HG02884 (cell line): Measurements from ENCODE around the gene AMOTL2.

Experiments
- ATAC-seq: cut with Tn5 transposase; IDR thresholded peaks from one replicate; pipeline ENCODE4 v1.9.1; 2021; ENCODE audit warnings: mild to moderate bottlenecking, moderate library complexity; ENCODE audit not compliant: unreplicated experiment

AMOTL2 gene

DNA sequence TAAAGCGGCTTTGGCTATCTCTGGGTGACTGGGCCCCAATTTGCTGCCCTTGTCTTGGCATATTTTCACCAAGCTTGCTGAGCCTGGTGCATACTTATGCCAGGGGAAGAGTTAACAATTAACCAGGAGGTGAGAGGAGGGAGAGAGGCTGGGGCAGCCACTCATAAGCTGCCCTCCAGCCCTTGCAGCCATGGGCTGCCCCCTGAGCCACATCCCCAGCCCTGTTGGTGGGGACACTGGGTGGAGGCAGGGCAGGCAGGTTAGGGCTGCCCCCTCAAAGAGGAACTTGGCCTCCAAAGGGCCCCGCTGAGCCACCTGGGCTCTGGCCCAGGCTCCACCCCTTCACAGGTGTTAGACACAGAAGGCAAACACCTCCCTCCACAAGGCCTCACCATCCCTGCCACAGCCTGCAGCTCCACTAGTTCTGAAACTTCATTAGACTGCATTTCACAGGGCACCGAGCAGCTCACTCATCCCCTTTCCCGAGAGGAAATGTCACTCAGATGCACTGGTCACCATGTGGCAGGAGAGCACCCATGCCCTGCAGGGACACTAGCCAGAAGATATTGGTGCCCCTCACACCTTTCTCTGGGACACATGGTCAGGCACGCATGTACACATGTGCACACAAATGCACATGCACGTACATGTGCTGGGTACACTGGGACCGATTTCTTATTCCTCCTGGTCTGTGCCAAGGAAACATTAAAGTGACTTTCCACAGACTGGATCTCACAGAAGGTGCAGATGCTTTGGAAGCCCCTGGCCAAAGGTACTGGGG, 20.2 kb downstream of the AMOTL2 start:
- no peak for ATAC-seq

DNA sequence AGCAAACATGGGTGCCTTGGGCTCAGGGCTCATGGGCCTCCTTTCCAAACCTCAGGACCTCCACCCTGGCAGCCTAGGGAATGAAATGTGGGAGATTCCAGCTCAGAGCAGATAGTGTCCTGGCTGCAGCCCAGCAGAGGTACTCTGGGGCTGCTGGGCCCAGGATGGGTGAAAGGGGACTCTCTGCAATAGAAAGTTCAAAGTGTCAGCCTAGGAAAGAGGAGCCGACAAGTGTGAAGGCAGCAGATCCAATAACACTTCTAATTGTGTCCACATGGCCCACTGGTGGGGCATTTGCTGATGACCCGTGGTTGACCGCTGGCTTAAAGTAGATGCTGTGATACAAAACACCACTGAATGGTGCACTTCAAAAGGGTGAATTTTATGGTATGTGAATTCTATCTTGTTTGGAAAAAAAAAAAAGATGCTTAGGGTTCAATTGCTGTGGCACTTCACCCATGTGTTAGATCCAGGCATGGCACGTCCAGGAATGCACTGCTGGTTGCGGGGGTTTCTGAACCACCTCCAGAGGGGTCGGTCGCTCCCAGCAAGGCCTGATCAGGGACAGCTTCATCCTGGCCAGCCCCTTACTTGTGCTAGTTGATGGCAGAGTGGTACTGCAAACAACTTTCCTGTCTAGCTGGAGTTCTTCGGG, 20.9 kb downstream of the AMOTL2 start:
- no peak for ATAC-seq

DNA sequence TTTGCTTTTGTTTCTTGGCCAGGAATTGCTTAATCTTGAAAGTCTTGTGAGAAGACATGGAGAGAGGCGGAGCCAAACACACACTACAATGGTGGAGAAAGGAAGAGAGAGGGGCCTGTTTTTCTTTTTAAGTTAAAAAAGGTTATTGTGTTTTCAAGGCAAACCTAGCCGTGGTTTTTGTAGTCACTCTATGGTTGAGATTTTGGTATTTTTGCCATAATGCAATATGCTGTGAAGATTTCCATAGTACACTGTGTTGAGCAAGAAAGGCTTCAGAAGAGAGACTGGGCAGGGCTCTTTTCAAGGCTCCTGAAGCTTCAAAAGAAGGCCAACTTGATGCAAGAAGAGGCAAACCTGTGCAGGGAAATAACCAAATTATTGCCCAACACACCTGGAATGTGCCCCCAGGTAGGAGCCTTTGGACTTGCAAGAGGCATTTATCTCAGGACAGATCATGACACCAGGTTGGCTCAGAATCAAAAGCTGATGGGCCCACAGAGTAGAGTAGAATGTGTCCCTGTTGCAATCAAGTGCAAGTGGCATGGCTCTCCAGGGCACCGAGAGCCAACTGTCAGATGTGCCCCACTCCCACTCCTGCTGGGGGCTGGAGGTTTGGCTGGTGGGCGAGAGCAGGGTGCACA, 22.1 kb downstream of the AMOTL2 start:
- no peak for ATAC-seq

DNA sequence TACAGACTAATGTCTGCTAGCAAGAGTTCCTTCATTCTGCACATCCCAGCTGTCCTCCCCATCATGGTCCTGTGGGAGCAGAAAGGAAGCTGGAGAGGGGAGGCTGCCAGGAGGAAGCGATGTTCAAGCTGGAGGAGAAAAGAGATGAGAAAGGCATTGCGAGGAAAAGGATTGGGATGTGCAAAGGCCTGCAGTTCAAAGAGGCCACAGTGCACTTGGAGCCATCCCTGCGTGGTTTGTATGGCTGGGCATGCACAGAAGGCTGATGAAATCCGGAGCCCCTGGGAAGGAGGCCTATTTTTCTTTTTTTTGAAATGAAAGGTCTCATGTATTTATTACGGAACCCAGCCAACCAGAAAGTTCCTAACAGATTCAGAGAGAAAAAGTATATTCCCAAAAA, 22.8 kb downstream of the AMOTL2 start:
- ATAC-seq = no peak

DNA sequence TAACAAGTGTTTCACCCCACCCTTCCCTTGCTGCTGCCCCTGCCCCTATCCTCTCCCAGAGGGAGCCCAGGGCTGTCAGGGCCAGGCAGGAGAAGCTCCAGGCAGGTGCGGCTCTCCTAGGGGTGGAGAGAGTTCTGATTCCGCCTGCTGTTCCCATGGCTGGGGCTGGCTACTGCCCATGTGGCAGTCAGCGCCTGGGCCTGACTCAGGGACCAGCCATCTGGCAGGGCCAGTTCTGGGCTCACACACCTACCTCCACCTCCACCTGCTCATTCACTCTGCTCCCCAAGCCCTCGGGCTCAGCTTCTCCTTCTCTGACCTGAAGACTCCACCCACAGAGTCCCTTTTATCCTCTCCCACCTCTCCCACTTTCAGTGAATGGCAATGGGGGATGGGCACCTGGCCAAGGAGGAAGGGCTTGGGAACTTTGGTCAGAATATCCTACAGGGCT, 23.4 kb downstream of the AMOTL2 start:
- no peak for ATAC-seq

DNA sequence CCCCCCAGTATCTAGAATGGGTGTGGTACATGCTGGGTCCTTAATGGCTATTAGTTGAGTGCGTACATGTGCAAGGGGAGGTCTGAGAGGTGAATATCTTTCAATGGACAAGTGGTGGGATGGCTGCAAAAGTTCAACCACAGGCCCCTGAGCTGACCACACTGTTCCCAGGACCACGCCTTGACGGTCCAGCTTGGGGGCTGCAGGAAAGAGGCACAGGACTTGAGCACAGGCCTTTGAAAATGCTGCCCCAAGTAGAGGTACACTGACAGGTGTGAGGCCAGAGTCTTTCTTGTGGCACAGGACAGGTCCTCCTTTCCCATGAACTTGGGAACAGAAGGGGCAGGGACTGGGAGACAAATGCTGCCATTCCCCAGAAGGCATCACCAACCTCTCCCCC, 24.0 kb downstream of the AMOTL2 start:
- ATAC-seq = no peak

DNA sequence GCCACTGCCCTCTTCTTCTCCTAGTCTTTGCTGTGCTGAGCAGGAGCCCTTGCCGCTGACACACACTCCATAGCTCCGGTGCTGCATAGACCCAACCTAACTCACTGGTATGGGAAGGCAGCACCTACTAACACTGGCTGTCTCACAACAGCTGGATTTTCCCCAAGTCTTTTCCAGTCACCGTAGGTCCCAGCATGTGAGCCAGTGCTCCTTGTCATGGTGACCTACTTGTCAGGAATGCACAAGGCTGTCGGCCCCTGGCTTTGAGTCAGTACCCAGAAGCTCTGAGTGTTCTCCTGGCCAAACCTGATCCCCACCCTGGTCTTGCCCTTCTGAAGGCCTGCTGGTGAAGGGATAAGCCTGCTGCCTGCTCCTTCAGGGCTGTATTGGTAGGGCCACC, 25.7 kb downstream of the AMOTL2 start:
- ATAC-seq = no peak

DNA sequence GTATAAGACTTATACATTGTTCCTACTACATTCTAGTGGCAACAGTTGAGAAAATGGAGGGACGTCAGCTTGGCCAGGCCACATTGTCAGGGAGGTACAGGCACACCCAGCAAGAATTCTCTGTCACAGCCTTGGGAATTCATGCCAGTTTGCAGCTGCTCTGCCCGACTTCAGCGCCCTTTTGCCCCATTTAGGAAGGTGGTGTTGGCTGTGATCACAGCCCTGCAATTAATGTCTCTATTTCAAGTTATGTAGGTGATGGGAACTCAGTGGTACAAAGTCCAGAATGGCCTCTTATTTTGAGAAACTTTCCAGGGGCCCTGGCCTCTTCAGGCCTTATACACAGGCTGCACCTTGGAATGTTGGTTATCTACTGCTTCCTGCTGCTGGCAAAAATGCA, 26.7 kb downstream of the AMOTL2 start:
- no peak for ATAC-seq

DNA sequence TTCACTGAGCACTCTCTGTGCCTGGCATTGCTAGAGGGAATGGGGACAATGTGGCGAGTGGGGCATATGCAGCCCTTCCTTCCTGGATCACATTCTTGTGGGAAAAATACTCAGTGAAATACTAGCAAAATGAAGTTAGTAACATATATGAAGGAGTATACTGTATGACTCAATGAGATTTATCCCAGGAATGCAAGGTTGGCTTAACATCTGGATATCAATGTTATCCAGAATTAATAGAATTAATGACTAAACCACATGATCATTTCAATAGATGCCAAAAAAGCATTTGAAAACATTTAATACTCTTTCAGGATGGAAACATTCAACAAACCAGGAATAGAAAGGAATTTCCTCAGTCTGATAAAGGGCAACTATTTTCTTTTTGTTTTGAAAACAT, 27.5 kb downstream of the AMOTL2 start:
- ATAC-seq = no peak

DNA sequence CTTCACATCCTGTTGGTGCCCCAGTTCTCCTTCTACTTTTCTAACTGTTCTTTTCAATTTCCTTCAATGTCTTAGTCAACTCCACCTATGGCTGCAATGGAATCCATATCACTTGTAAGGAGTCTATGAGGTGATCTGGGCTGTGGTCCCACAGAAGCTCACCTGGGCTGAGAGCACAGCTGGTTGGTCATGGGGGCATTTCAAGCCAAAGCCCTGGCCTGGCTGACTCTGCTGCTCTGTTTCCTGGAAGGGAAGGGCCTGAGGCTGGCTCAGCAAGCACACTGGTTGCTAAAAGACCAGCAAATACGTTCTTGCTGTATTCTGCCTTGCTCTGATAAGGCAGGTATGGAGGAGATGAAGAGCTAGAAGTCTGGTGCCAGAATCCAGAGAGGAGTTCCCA, 29.0 kb downstream of the AMOTL2 start:
- ATAC-seq = no peak

DNA sequence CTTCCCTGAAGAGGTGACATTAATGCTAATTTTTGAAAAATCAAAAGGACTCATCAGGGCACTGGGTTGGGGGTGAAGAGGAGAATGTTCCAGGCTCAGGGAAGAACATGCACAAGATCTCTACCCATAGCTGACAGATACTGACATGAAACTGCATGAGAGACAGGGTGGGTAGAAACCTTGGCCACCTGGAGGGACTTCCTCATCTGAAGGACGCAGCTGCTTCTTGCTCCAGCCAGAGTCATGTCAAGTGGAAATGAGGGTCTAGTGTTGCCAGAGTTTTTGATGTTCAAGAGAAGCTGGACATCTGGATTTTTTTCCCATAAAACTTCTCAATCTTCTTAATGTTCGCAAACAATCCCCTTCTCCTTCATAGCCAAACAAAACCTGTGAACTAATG, 29.7 kb downstream of the AMOTL2 start:
- ATAC-seq = no peak

DNA sequence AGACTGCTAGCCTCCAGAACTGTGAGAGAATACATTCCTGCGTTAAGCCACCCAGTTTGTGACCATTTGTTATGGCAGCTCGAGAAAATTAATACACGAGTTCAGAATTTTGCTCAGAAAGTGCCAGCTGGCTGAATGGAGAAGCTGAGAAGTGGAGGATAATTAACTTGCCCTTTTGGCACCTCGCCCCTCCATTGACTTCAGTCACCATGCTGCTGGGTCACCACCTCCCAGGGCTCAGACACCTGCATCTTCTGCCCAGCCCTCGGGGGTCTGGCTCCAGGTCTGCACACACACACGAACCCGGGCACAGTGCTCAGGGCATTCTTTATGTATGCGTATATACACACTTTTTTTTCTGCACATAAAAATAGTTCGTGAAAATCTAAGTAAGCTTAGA, 32.0 kb downstream of the AMOTL2 start:
- no peak for ATAC-seq

DNA sequence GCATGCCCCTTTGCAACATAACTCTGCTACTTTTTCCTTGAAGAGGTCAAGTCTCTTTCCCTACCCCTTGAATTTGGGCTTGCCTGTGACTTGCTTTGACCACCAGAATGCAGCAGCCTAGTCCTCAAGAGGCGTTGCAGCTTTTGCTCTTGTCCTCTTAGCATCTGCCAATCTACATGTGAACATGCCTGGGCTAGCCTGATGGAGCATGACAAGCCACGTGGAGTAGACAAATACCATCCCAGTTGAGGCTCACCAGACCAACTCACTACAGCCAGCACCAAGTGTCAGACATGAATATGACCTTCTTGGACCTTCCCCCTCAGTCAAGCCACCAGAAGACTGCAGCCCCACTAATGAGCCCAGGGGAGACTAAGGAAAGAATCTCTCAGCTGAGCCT, 32.9 kb downstream of the AMOTL2 start:
- ATAC-seq = no peak

DNA sequence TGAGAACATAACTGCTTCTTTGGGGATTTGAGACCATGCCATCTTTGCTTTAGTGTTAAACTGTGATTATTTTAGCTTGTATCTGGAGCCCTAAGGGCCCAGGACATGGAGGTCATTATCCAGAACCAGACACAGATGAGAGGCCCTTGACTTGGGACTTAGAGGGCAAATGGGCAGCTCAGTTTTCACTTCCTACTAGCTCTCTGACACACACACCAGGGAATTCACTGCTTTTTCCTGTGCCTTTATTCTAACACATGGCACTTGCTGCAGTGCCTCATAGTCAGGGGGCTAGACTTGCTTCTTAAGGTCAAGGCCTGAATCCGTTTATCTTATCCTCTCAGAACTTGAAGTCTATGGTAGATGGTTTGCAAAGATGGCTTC, 33.3 kb downstream of the AMOTL2 start:
- ATAC-seq = no peak

DNA sequence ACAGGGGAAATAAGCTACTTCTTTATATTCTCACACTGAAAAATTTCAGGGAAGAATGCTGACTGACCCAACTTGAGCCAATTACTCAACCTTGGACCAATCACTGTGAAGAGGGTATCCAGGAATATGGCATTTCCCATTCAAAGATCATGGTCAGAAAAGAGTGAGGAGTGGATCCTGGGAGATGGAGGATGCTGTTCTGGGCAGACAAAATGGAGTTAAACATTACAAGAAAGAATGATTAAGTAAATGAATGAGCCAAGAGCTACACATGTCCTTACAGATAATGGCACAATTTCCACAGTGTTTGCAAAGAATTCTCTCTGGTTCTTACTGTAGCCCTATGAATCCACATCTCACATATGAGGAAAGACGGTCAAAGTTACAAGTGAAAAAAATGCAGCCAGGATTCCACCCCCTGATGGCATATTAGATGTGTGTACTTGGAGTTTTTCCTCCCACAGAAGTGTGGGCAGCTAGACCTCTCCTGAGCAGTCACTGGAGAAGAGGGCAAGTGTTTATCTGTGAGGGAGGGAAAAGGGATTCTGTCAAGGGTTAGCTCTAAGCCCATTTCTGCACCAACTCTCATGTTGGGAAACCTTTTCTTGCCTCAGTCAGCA, 33.8 kb downstream of the AMOTL2 start:
- no peak for ATAC-seq

DNA sequence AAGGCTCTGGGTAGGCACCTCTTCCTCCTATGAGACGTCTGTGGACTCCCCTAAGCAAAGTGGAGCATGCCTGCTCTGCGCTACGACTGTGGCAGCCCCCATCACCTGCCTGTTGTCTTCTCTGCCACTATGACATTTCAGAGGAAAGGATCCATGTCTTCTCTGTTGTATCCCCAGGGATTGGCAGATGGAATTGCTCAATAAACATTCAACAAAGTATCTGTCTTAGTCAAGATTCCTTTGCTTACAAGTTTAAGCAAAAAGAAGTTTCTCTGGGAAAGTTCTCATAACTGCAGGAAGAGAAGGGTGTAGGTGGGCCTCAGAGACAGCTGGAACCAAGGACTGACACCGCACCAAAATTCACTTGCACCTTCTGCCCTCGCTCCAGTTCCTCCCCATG, 34.3 kb downstream of the AMOTL2 start:
- no peak for ATAC-seq

DNA sequence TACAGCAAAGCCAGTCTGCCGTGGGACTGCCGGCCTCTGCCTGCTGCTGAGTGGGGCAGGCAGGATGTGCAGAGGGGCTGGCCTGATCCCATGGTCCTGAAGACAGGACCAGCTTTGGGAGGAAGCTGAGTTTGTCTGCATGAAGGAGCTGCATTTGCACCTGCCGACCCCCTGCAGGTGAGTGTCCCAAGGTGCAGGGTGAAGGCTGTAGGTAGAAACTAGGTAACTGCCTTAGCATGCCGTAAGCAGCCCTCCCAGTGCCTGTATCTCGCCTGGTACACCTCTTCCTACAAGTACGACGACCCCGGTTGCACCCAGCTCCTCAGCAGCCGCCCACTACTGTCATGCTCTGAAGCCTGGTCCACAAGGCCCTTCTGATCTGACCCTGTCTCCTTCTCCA, 34.9 kb downstream of the AMOTL2 start:
- ATAC-seq = no peak

DNA sequence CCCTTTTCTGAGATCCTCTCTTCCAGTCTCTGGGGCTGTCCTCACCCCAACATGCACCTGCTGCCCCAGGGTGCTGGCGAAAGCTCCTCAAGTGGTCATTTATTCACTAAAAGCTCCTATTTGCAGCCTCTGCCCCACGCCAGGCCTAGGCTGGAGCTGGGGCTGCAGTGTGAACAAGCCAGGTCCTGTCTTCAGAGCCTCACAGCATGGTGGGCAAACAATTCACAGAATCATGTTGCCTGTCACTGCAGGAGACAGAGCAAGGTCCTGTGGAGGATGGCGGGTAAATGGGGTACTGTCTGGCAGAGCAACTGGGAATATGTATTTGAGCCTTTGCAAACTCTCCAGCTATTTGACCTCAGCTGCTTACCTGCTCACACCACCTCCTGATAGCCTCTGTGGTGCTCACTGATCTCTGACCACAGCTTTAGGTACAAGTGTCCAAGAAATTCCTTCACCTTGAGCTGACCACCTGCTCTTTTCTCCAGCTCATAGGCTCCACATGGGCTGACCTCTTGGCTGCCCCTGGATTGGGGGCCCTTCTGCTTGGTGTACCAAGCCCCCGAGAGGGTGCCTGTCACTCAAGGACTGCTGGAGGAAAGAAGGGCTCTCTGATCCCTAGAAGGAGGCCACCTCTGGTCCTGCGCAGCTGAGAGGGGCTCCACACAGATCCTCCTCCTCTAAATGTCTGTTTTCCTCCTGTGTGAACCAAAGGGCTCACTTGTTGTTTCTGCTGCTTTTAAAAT, 35.6 kb downstream of the AMOTL2 start:
- ATAC-seq = no peak

DNA sequence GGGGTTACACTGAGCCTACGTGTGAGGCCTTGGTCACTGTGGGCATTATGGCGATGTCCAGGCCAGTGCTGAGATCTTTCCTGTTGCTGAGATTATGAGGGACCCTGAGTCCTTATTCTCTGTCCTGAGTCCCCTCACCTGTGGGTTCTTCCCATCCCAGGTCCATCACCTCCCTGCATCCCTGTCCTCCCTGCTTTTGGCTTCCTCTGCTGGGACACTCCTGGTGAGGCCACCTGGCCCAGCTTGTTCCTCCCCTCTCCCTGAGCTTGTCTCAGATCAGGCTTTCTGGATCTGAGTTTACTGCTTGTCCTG, 36.1 kb downstream of the AMOTL2 start:
- no peak for ATAC-seq

DNA sequence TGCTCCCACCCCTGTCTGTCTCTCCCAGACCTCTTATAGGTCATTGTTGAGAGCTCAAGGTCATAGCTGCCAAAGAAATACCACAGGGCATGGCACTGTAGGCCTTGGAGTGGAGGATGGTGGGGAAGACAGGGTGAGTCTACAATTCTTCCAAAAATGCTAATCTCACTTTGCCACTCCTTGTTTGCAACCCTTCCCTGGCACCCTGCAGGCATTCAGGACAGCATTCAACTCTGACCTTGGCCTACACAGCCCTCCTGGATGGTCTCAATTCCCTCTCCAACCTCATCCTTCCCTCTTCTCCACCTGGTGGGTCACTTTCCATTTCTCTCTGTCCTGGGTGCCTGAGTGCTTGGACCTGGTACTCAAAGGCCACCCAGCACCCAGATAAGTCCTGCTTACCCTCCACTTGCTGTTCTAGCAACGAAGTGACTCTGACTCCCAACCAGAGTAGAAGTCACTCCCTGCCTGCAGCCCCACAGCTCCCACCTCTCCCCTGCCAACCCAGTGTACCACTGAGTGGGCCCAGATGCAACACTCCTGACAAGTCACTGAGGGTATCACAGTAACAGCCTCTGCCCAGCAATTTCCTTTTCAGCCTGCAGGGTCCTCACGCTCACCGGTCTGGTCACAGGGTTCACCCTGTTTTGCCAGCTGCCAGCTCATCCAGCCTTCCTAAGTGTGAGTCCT, 36.6 kb downstream of the AMOTL2 start:
- ATAC-seq = no peak

DNA sequence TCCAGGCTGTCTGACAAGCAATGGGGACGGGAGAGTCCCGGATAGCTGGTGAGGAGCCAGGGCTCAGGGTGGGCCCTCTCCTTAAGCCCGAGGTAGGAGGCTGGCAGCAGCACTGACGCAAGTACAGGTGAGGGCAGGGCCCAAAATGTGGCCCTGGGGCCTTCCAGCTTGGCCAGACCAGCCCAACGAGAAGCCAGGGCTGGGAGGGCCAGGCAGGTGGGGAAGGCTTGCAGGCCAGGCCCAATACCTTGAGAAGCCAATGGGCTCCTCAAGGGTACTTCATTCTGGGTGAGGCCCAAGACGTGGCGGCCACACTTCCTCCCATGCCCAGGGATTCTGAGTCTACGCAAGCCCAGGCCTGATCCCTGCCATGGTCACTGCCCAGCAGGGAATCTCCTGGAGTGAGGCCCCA, 37.2 kb downstream of the AMOTL2 start:
- ATAC-seq = no peak
